Measurements from ENCODE around the gene SLC17A5.

DNA sequence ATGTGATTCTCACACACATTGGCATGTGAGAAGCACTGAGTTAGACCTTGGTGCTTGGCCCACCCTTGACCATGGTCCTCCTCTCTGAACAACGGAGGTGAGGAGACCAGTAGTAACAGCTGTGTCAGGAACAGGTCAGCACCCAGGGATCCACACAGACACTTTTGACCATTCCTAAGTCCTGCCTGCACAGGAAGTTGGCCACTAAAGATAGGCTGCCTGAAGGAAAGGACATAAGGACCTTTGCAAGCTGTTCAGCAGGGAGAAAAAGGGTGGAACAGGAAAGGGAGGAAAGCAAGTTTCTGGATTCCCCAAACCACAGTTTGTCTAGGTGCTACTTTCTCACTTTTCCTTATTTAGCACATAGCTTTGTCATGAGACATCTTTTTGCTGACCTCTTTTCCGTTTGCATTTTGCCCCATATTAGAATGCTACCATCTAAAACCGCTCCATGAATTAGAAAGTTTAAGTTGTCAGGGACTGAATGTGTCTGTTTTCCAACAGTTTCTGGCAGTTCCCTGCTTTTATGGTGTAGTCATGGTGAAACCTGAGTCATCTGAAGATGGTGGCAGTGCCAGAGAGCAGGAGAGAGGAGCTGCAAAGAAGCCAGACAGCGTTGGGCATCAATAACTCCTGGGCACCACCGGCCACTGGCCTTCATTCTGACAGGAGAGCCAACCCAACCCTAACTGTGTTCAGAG lies 41.1 kb upstream of the SLC17A5 start:
- TF ChIP-seq CTCF (IDR thresholded peaks at IDR 0.05; ENCODE audit: low read length) (no peak), EZH2 (optimal IDR thresholded peaks at IDR 0.05; ENCODE audit: low read depth, low read length) (no peak)

Data from MM.1S (cell line).